C4-2B (cell line): Measurements from ENCODE around the gene MNDA.
"Not testable (repeated sequence)": the region's sequence is repeated elsewhere in the genome, so short reads cannot be mapped to it uniquely, and the experiment has no call there.

Experiments used
- H3K27ac ChIP-seq: fragments of 450-650 bp; 2 replicates; pipeline ENCODE4 v1.5.1; 2017
- ZFX ChIP-seq: fragments of 450-650 bp; IDR thresholded peaks from 2 replicates; pipeline ENCODE4 v1.6.1; 2017
- TF ChIP-seq, protein P1 (sequence below): fragments of 450-650 bp; conservative IDR thresholded peaks from 2 replicates; pipeline ENCODE4 v1.5.1; 2017; ENCODE audit warnings: mild to moderate bottlenecking

Gene MNDA

DNA sequence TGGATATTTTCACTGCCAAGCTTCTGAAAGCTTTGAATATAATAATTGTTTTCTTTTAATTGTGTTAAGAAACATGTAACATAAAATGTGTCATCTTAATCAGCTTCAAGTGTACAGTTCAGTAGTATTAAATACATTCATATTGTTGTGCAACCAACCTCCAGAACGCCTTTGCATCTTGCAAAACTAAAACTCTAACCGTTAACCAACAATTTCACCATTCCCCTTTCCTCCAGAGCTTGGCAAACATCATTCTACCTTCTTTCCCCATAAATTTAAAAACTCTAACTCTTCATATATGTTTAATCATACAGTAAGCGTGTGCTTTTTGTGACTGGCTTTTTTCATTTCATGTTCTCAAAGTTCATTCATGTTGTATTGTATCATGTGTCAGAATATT, 2.1 kb downstream of the MNDA start:
- no peak overlapping the region for H3K27ac ChIP-seq
- TF ChIP-seq ZFX: no peak
- TF ChIP-seq, protein P1, sequence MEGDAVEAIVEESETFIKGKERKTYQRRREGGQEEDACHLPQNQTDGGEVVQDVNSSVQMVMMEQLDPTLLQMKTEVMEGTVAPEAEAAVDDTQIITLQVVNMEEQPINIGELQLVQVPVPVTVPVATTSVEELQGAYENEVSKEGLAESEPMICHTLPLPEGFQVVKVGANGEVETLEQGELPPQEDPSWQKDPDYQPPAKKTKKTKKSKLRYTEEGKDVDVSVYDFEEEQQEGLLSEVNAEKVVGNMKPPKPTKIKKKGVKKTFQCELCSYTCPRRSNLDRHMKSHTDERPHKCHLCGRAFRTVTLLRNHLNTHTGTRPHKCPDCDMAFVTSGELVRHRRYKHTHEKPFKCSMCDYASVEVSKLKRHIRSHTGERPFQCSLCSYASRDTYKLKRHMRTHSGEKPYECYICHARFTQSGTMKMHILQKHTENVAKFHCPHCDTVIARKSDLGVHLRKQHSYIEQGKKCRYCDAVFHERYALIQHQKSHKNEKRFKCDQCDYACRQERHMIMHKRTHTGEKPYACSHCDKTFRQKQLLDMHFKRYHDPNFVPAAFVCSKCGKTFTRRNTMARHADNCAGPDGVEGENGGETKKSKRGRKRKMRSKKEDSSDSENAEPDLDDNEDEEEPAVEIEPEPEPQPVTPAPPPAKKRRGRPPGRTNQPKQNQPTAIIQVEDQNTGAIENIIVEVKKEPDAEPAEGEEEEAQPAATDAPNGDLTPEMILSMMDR: no peak

DNA sequence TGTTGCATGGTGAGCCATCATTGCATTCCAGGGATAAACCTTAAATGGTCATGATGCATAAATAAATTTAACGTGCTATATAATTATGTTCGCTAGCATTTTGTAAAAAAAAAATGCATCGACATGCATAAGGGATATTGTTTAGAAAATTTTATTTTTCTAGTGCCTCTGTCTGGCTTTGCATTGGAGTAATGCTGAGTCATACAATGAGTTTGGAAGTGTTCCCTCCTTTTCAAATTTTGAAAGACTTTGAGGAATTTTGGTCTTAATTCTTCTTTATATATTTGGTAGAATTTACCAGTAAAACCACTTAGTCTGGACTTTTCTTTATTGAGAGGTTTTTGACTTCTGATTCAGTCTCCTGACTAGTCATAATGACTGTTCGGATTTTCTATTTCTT, 4.9 kb downstream of the MNDA start:
- H3K27ac ChIP-seq: no peak overlapping the region
- TF ChIP-seq ZFX: no peak
- TF ChIP-seq, protein P1: no peak

- H3K27ac ChIP-seq: no peak overlapping the region
- TF ChIP-seq ZFX: no peak
- TF ChIP-seq, protein P1: no peak
Measured at GRCh38 chr1:158838660-158839059, 7.5 kb downstream of the MNDA start.

GRCh38 chr1:158839566-158839965, 8.4 kb downstream of the MNDA start:
- H3K27ac ChIP-seq: no peak overlapping the region
- TF ChIP-seq, protein P1: no peak
- no peak for TF ChIP-seq ZFX

DNA sequence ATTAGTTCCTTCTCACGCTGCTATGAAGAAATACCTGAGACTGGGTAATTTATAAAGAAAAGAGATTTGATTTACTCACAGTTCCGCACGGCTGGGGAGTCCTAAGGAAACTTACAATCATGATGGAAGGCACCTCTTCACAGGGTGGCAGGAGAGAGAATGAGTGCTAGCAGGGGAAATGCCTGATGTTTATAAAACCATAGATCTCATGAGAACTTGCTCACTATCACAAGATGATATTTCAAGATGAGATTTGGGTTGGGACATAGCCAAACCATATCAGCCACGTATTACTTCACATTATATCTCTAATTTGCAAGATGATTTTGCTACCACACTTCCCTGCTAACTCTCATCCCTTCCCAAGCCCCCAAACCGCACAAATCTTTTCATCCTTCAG, 9.1 kb downstream of the MNDA start:
- TF ChIP-seq, protein P1: no peak
- TF ChIP-seq ZFX: no peak
- no peak overlapping the region for H3K27ac ChIP-seq

GRCh38 chr1:158864595-158864994, 33.4 kb downstream of the MNDA start:
- no peak overlapping the region for H3K27ac ChIP-seq
- TF ChIP-seq ZFX: no peak

- H3K27ac ChIP-seq: not testable (repeated sequence)
Measured at GRCh38 chr1:158870438-158870837, 39.3 kb downstream of the MNDA start.

- no peak overlapping the region for H3K27ac ChIP-seq
- TF ChIP-seq ZFX: no peak
- TF ChIP-seq, protein P1: no peak
Measured at GRCh38 chr1:158873141-158873540, 42.0 kb downstream of the MNDA start.

DNA sequence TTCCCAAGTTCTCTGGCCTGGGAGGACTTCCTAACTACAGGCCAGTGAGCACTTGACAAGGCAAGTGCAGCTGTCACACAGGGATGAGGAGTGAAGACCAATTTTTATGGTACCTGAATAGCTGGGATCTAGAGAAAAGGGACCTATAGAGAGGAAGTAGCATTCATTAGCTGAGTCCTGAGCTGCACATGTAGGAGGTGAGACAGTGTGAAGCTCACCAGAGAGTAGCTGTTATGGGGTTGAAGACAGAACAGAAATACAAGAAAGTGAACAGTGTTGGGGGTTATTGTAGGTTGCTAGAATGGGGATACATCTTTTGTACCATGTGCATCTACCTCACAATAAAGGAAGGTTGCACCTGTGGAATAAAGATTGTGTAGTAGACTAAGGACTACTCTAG, 62.5 kb downstream of the MNDA start:
- H3K27ac ChIP-seq: no peak overlapping the region
- TF ChIP-seq, protein P1: no peak
- no peak for TF ChIP-seq ZFX
